ENCODE data around the gene NAGLU.

Gene NAGLU

GRCh38 chr17:42565523-42566214 lies 29.6 kb downstream of the NAGLU start:
- no peak for DNase-seq

- DNase-seq: no peak
Measured at GRCh38 chr17:42566215-42566882, 30.3 kb downstream of the NAGLU start.

GRCh38 chr17:42566883-42567573 lies 31.0 kb downstream of the NAGLU start, which contains the start of gene MLX:
TSS of gene MLX (plus strand) at chr17:42567100. CDS start at chr17:42567125, 25 bp downstream.
- peak; percentile 97 for DNase-seq

GRCh38 chr17:42568341-42569111 lies 32.5 kb downstream of the NAGLU start:
- no peak for DNase-seq

GRCh38 chr17:42571435-42572225 lies 35.6 kb downstream of the NAGLU start:
- DNase-seq: no peak

GRCh38 chr17:42573095-42573494 lies 37.1 kb downstream of the NAGLU start:
- DNase-seq: no peak

GRCh38 chr17:42574463-42574862 lies 38.4 kb downstream of the NAGLU start:
- DNase-seq: no peak

GRCh38 chr17:42577140-42577531 lies 41.1 kb downstream of the NAGLU start:
- DNase-seq: no peak

- peak; percentile 97 for DNase-seq
Measured at GRCh38 chr17:42577532-42578281, 41.7 kb downstream of the NAGLU start, which contains the start of gene PSMC3IP. TSS of gene PSMC3IP (minus strand) at chr17:42577729. CDS start at chr17:42577686, 43 bp downstream.

- DNase-seq: peak; percentile 93
Measured at GRCh38 chr17:42578282-42578869, 42.3 kb downstream of the NAGLU start.

- DNase-seq: no peak
Measured at GRCh38 chr17:42579794-42580551, 43.9 kb downstream of the NAGLU start.

GRCh38 chr17:42581744-42582270 lies 45.8 kb downstream of the NAGLU start:
- DNase-seq: no peak

GRCh38 chr17:42584880-42585279 lies 48.8 kb downstream of the NAGLU start:
- no peak for DNase-seq

- no peak for DNase-seq
Measured at GRCh38 chr17:42585353-42585752, 49.3 kb downstream of the NAGLU start.

GRCh38 chr17:42586514-42587230 lies 50.6 kb downstream of the NAGLU start:
- no peak for DNase-seq

- no peak for DNase-seq
Measured at GRCh38 chr17:42590886-42591285, 54.8 kb downstream of the NAGLU start.

- DNase-seq: no peak
Measured at GRCh38 chr17:42591411-42591810, 55.4 kb downstream of the NAGLU start.

All from eye (tissue), 1 donor.